ENCODE data around the gene NRXN3.
A peak's percentile ranks its signal among the peaks of the same experiment; 100 is the strongest.

The NRXN3 gene

DNA sequence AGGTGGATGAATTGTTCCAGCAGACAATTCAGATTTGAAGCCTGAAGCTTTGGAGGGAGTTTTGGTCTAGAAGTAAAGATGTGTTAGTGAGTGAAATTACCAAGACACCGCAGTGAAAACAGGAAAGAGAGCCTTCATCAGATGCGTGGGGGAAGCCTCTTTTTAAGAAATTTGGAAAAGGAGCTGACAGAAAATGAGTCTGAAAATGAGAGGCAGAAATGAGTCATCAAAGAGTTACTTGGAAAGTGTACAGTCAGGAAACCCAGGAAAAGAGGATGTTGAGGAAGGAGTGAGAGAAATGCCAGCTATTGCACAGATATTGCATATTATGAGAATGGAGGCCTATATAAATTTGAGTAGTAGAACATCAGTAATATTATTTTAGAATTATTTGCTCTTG, 520.7 kb downstream of the NRXN3 start:
- peak; percentile 18 for DNase-seq (ENCODE audit: low read depth)
- H3K4me3 ChIP-seq (ENCODE audit: low read length), result no peak overlapping the region
- TF ChIP-seq, protein P1, sequence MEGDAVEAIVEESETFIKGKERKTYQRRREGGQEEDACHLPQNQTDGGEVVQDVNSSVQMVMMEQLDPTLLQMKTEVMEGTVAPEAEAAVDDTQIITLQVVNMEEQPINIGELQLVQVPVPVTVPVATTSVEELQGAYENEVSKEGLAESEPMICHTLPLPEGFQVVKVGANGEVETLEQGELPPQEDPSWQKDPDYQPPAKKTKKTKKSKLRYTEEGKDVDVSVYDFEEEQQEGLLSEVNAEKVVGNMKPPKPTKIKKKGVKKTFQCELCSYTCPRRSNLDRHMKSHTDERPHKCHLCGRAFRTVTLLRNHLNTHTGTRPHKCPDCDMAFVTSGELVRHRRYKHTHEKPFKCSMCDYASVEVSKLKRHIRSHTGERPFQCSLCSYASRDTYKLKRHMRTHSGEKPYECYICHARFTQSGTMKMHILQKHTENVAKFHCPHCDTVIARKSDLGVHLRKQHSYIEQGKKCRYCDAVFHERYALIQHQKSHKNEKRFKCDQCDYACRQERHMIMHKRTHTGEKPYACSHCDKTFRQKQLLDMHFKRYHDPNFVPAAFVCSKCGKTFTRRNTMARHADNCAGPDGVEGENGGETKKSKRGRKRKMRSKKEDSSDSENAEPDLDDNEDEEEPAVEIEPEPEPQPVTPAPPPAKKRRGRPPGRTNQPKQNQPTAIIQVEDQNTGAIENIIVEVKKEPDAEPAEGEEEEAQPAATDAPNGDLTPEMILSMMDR (conservative IDR thresholded peaks at IDR 0.05; ENCODE audit: low read length), result no peak

DNA sequence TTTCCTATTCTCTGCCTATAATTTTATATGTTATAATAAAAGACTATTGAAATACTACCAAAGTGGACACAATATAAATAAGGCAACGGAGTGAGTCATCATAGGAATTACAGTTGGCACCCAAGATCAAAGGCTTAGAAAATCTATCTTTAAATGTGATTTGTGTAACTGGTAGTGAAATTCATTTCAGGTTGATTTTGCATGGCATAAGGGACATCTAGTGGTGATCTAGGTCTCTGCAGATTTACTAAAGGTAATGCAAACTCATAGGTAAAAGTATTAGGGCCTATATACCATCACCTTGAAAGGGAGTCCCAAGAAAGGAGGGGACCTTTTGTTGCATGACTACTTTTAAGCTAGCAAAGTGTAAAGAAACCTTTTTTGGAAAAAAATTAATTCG, 527.2 kb downstream of the NRXN3 start:
- TF ChIP-seq, protein P1 (conservative IDR thresholded peaks at IDR 0.05; ENCODE audit: low read length), result peak; percentile 81
- DNase-seq (ENCODE audit: low read depth), result peak; percentile 58
- no peak overlapping the region for H3K4me3 ChIP-seq (ENCODE audit: low read length)

DNA sequence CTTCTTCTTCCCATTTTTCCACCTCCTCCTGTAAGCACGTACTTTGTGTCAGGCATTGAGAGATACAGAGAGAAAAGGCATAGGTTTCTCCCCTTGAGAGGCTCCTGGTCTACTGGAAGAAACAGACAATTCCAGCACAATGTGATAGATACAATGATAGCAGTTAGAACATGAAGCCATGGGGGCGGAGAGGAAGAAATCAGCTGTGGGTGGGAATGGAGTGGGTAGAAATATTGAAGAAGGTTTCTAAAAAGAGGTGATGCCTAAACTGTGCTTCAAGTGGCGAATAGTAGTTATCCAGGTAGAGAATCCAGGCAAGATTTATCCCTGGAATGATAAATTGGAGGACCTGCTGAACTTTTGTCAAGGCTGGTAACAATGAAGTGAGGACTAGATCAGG, 528.8 kb downstream of the NRXN3 start:
- DNase-seq (ENCODE audit: low read depth), result no peak
- no peak overlapping the region for H3K4me3 ChIP-seq (ENCODE audit: low read length)
- TF ChIP-seq, protein P1 (conservative IDR thresholded peaks at IDR 0.05; ENCODE audit: low read length), result no peak

DNA sequence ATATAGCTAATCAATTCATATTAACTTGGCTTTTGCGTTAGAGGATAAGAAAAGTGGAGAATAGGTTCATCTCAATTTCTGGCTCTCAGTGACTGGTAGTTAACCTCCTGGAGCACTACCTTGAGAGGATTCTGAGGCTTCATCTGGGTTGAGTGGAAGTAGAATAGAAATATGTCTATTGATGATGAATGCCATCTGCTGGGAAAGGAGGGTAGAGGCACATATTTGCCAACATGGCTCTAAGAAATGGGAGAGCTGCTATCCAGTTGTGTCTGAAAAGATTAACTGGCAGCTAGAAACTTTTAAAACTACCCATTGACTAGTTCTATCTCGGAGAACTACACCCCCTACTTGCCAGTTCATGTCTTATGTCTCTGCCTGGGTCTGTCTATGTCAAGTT, 530.1 kb downstream of the NRXN3 start:
- TF ChIP-seq, protein P1 (conservative IDR thresholded peaks at IDR 0.05; ENCODE audit: low read length), result peak; percentile 41
- peak; percentile 4 for DNase-seq (ENCODE audit: low read depth)
- no peak overlapping the region for H3K4me3 ChIP-seq (ENCODE audit: low read length)

DNA sequence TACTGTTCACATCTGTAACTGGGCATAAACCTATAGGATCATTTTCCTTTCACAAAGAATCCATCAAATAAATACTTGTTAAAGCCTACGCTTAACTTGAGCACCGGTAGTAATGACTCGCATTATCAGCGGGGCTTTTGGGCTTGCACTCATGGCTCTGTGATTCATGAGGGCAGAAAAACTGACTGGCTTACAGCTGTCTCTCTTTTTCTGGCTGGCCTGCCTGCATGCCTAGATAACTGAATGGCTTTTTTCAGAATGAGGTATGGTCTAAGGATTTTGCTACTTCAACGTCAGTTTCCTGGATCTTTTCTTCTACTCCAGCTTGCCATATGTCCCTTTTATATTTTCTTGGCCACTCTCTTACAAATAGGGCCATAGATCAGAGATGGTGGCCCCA, 531.1 kb downstream of the NRXN3 start:
- TF ChIP-seq, protein P1 (conservative IDR thresholded peaks at IDR 0.05; ENCODE audit: low read length), result no peak
- no peak for DNase-seq (ENCODE audit: low read depth)

DNA sequence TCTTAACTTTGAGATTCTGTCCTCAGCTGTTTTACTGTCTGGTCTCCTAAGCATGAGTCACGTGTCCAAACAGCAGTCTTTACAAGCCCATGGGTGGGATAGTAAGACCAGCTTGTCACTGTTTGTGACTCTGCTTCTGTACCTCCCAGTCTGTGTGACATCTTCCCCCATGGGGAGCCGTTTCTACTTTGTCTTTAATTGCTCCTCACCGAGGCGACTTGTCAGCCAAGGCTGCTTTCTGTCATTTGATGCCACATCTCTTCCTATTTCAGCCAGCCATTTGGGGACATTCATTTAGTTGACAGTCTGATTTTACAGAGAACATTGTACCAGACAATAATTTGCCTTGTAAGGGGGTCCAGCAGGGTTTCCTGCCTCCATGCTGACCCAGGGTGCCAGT, 534.8 kb downstream of the NRXN3 start:
- no peak for DNase-seq (ENCODE audit: low read depth)
- TF ChIP-seq, protein P1 (conservative IDR thresholded peaks at IDR 0.05; ENCODE audit: low read length), result no peak
- H3K4me3 ChIP-seq (ENCODE audit: low read length), result no peak overlapping the region

More for the DNA sequence above, 531.1 kb downstream of the NRXN3 start:
- H3K4me3 ChIP-seq (ENCODE audit: low read length), result no peak overlapping the region

DNA sequence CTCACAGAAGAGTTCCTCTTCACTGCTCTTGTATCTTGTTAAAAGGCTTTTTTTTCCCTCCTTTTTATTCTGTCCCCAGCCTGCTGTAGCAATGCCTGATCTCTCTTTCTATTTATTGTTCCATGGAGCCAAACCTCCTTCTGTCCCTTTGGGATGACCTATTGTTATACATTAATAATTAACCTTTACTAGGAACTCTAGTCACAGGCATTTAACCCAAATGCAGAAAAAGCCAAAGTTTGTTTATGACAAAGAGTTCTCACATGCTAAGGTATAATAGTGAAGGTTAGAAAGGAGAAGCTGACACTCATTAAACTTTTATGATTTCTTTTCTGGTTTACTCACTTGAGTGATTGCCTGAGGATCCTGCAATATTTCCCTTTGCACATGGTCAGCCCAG, 535.8 kb downstream of the NRXN3 start:
- no peak overlapping the region for H3K4me3 ChIP-seq (ENCODE audit: low read length)
- TF ChIP-seq, protein P1 (conservative IDR thresholded peaks at IDR 0.05; ENCODE audit: low read length), result no peak
- no peak for DNase-seq (ENCODE audit: low read depth)
